HEK293T (cell line): ENCODE data around the gene USF3.

Source experiments
- CTCF ChIA-PET: fragments of 350-600 bp; formaldehyde crosslinking; extraction: SDS; loops from one replicate; lab custom pipeline; 2021; ENCODE audit warnings: antibody characterized with exemption, inconsistent platforms; lab: Yijun Ruan, JAX
- POLR2A ChIA-PET: fragments of 350-600 bp; formaldehyde crosslinking; extraction: SDS; loops from one replicate; lab custom pipeline; 2020; ENCODE audit warnings: antibody characterized with exemption, inconsistent platforms; lab: Yijun Ruan, JAX
- DNase-seq: peaks from one replicate; pipeline ENCODE4 v3.0.0; 2012; ENCODE audit warnings: mixed read lengths; ENCODE audit errors: extremely low spot score
- ARNT ChIP-seq: fragments of 450-650 bp; IDR thresholded peaks from 2 replicates; pipeline ENCODE4 v1.6.1; 2017; ENCODE audit warnings: mild to moderate bottlenecking
- BHLHE40 ChIP-seq: fragments of 450-650 bp; IDR thresholded peaks from 2 replicates; pipeline ENCODE4 v1.6.1; 2016; ENCODE audit warnings: mild to moderate bottlenecking, moderate library complexity, borderline replicate concordance
- CTBP1 ChIP-seq: fragments of 450-650 bp; IDR thresholded peaks from 2 replicates; pipeline ENCODE4 v1.6.1; 2016; ENCODE audit warnings: borderline replicate concordance
- ELF4 ChIP-seq: fragments of 450-650 bp; IDR thresholded peaks from 2 replicates; pipeline ENCODE4 v1.6.1; 2017; ENCODE audit warnings: antibody characterized with exemption
- FOXA1 ChIP-seq: fragments of 450-650 bp; IDR thresholded peaks from 2 replicates; pipeline ENCODE4 v1.6.1; 2016; ENCODE audit warnings: mild to moderate bottlenecking
- FOXK2 ChIP-seq: fragments of 450-650 bp; IDR thresholded peaks from 2 replicates; pipeline ENCODE4 v1.6.1; 2016; ENCODE audit warnings: mild to moderate bottlenecking
- FOXM1 ChIP-seq: fragments of 450-650 bp; IDR thresholded peaks from 2 replicates; pipeline ENCODE4 v1.6.1; 2017; ENCODE audit warnings: mild to moderate bottlenecking, borderline replicate concordance
- HDGF ChIP-seq: fragments of 450-650 bp; IDR thresholded peaks from 2 replicates; pipeline ENCODE4 v1.6.1; 2017; ENCODE audit warnings: antibody characterized with exemption, borderline replicate concordance
- L3MBTL2 ChIP-seq: fragments of 450-650 bp; conservative IDR thresholded peaks from 2 replicates; pipeline ENCODE4 v1.6.1; 2016; ENCODE audit warnings: mild to moderate bottlenecking
- LEF1 ChIP-seq: fragments of 450-650 bp; IDR thresholded peaks from 2 replicates; pipeline ENCODE4 v1.6.1; 2017; ENCODE audit warnings: mild to moderate bottlenecking, borderline replicate concordance
- NFRKB ChIP-seq: fragments of 450-650 bp; IDR thresholded peaks from 2 replicates; pipeline ENCODE4 v1.6.1; 2016; ENCODE audit warnings: mild to moderate bottlenecking, moderate library complexity
- SP1 ChIP-seq: fragments of 450-650 bp; IDR thresholded peaks from 2 replicates; pipeline ENCODE4 v1.6.1; 2017
- SUZ12 ChIP-seq: fragments of 450-650 bp; IDR thresholded peaks from 2 replicates; pipeline ENCODE4 v1.6.1; 2016; ENCODE audit warnings: mild to moderate bottlenecking
- TARDBP ChIP-seq: fragments of 450-650 bp; IDR thresholded peaks from 2 replicates; pipeline ENCODE4 v1.6.1; 2016
- ZNF384 ChIP-seq: fragments of 450-650 bp; IDR thresholded peaks from 2 replicates; pipeline ENCODE4 v1.6.1; 2016
- TF ChIP-seq, protein P1 (sequence below): fragments of 450-650 bp; IDR thresholded peaks from 2 replicates; pipeline ENCODE4 v1.6.1; 2016

USF3 gene

DNA sequence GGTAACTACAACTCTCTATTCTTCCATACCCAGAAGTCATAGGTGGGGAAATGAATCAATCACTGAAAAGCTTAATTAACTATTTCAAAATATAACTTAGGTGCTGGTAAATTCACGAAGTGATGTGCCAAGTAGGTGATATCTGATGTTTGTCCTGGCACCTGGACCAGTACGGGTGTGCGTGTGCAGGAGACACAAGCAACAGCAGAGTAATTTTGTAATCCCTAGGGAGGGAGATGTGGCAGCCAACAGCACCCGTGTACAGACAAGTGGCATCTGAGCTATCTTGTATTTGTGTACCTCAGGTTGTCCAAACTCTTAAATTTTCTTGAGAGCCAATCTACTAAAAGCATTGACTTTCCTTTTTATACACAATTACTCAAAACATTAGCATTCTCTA lies 22.8 kb downstream of the USF3 start:
- POLR2A ChIA-PET: interaction anchor here (0.7 kb wide), 1 partner anchor 22 kb away, joined by 3 read pairs; the partner anchor contains the start of gene USF3
- CTCF ChIA-PET: interaction anchor here (0.6 kb wide), 1 partner anchor 63 kb away, joined by 3 read pairs; no protein-coding TSS in a partner anchor
- no peak for DNase-seq
- TF ChIP-seq L3MBTL2 (no peak), NFRKB (no peak), BHLHE40 (no peak), FOXM1 (no peak), ZNF384 (no peak), SUZ12 (no peak), ELF4 (no peak), LEF1 (no peak), HDGF (no peak), CTBP1 (no peak), SP1 (no peak), FOXA1 (no peak), TARDBP (no peak), ARNT (no peak), FOXK2 (no peak)
- TF ChIP-seq, protein P1, sequence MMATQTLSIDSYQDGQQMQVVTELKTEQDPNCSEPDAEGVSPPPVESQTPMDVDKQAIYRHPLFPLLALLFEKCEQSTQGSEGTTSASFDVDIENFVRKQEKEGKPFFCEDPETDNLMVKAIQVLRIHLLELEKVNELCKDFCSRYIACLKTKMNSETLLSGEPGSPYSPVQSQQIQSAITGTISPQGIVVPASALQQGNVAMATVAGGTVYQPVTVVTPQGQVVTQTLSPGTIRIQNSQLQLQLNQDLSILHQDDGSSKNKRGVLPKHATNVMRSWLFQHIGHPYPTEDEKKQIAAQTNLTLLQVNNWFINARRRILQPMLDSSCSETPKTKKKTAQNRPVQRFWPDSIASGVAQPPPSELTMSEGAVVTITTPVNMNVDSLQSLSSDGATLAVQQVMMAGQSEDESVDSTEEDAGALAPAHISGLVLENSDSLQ: no peak

DNA sequence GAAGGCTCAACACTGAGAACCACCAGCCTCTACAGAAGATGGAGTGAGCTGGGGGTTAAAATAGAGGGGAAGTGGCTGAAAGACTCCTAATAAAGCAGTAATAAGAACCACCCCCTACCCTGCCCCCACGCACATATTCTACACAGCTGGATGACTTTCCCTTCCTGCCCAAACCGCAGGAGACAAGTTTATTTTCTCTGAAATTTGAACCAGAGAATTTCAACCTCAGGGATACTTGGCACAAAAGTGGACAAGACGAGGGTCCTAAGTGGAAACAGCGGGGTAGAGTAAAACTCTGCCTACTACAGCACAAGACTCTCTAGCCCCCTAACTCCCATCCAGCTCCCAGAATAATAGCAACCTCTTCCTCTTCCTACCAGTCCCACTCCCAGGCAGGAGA lies 28.4 kb downstream of the USF3 start:
- DNase-seq: no peak
- CTCF ChIA-PET: interaction anchor here (0.6 to 0.7 kb wide), 2 partner anchors 68 to 1089 kb away, joined by 3 to 4 read pairs; no protein-coding TSS in a partner anchor
- POLR2A ChIA-PET: no interaction called here
- TF ChIP-seq HDGF (no peak), FOXK2 (no peak), CTBP1 (no peak), SUZ12 (no peak), NFRKB (no peak), L3MBTL2 (no peak)

DNA sequence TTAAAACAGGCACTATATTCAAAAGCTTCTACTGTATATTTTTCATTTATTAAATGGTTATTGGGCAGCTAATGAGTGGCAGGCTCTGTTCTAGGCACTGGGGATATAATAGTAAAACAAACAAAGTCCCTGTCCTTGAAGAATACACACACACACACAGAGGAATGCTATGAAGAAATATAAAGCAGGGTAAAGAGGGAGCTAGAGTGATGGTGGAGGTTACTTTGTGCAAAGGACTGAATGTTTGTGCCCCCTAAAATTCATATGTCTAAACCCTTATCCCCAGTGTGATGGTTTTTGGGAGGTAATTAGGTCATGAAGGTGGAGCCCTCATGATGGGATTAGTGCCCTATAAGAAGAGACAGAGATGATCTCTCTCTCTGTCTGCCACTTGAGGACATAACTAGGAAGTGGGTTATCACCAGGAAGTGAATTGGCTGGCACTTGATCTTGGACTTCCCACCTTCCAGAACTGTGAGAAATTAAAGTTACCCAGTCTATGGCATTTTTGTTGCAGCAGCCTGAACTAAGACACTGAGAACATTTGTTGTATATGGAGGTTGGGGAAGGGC lies 31.8 kb downstream of the USF3 start:
- POLR2A ChIA-PET: no interaction called here
- no peak for DNase-seq
- CTCF ChIA-PET: no interaction called here
- TF ChIP-seq TARDBP (no peak), SP1 (no peak), L3MBTL2 (no peak), ZNF384 (no peak), FOXA1 (no peak), ELF4 (no peak)

DNA sequence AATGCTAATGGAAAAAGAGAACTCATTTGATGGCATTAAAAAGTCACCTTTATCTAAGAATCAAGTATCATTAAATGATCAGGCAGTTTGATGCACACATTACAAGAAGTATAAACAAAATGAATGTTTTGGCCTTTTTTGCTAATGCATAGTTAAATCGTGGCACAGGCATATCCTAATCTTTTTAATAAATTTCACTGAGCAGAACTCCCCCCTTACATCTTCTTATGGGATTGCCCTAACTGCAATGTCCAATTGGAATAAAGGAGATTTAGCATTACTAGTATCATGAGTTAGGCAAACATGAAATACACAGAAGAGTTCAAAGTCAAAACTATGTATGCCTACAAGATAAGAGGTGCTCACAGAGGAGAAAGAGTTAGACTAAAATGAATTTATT lies 32.7 kb downstream of the USF3 start:
- ChIA-PET POLR2A (no interaction called here), CTCF (no interaction called here)
- no peak for DNase-seq
- TF ChIP-seq ZNF384 (no peak), FOXA1 (no peak), CTBP1 (no peak), L3MBTL2 (no peak), LEF1 (no peak), BHLHE40 (no peak), HDGF (no peak)

DNA sequence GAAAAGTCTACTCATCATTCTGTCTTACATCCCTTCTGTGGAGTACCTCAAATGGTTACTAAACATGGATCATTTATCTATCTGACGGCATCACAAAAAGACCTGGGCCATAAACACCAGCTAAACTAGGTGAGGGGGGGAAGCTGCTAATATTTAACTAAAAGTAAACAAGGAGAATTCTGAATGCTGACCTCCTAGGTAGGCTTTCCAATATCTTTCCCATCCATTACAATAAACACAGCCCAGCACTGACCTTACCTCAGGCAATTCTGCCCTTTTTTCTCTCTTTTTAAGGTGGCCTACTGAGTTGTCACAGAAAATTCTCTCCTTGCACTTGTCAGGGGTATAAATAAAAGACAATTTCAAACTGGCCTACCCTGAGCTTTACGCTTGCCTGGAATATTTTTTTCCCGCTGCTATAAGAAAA lies 33.1 kb downstream of the USF3 start:
- no peak for TF ChIP-seq LEF1
- no peak for TF ChIP-seq L3MBTL2
- TF ChIP-seq HDGF: no peak
- no peak for TF ChIP-seq NFRKB
- no peak for TF ChIP-seq FOXA1
- TF ChIP-seq TARDBP: no peak
- no peak for TF ChIP-seq FOXM1
- CTCF ChIA-PET: no interaction called here
- POLR2A ChIA-PET: interaction anchor here (0.7 to 1.1 kb wide), 2 partner anchors 83 to 149 kb away, joined by 3 read pairs; partner anchors contain the start of genes ATP6V1A and SPICE1
- DNase-seq: no peak

DNA sequence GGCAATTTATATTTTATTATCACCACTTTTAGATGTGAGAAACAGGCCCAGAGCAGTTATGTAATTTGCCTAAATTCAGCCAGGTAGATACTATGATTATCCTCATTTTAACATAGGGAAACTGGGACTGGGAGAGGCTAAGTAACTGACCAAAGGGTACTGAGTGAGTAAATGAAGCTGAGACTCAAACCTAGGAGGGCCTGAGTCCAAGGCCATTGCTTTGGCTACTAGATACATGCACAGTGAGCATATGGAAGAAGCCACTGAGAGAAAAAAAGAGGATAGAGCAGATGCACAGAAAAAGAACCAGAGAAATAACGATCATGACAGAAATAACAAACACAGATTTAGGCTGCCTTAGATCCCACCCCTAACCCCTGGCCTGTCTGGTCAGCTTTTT lies 33.6 kb downstream of the USF3 start:
- no peak for TF ChIP-seq ARNT
- TF ChIP-seq L3MBTL2: no peak
- TF ChIP-seq BHLHE40: no peak
- TF ChIP-seq, protein P1: no peak
- TF ChIP-seq FOXM1: no peak
- no peak for TF ChIP-seq HDGF
- no peak for TF ChIP-seq TARDBP
- TF ChIP-seq NFRKB: no peak
- DNase-seq: no peak
- ChIA-PET CTCF (interaction anchor here (0.6 kb wide), 1 partner anchor 10 kb away, joined by 4 read pairs; no protein-coding TSS in a partner anchor), POLR2A (interaction anchor here (0.7 to 1.1 kb wide), 2 partner anchors 84 to 148 kb away, joined by 3 read pairs; partner anchors contain the start of genes ATP6V1A and SPICE1)

DNA sequence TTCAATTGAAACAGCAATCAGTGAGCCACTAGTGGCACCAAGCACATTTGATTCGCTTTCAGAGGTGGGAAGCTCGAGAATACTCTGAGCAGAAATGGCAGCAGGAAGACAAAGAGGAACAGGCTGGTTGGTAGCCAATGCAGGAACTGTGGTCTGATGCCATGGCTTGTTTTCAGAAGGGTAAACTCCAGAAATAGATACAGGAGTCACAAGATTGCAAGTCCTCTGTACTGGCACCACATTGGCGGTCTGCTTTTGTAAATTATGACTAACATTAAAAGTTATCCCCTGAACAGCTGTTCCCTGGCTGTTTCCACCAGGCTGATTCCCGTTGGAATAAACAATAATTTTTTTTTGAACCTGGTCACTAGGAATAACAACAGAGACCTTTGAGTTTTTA lies 35.5 kb downstream of the USF3 start:
- ChIA-PET CTCF (no interaction called here), POLR2A (interaction anchor here (0.6 to 0.7 kb wide), 2 partner anchors 146 to 396 kb away, joined by 3 read pairs; partner anchors contain the start of gene SPICE1)
- TF ChIP-seq SUZ12 (no peak), NFRKB (no peak), ZNF384 (no peak), FOXK2 (no peak), LEF1 (no peak)
- TF ChIP-seq, protein P1: no peak
- no peak for DNase-seq
